GM18951 (cell line): Measurements from ENCODE around the gene PLD1.

ENCODE experiments used
- POLR2A ChIP-seq: IDR thresholded peaks from 4 replicates; pipeline ENCODE4 v1.6.1; 2011; ENCODE audit warnings: mild to moderate bottlenecking; ENCODE audit not compliant: insufficient read length, insufficient read depth; ENCODE audit errors: extremely low read depth
- in situ Hi-C: fragments of 300-500 bp; cut with MboI; formaldehyde crosslinking; loops from one replicate; pipeline ENCODE4 v1.12.0; 2022; ENCODE audit warnings: low sequenced_read_pairs, mixed read lengths, inconsistent platforms; ENCODE audit not compliant: unreplicated experiment

The PLD1 gene

GRCh38 chr3:171743327-171744157 lies 66.7 kb downstream of the PLD1 start:
- in situ Hi-C loops, result no loop called here
- TF ChIP-seq POLR2A, result no peak

- in situ Hi-C loops, result no loop called here
- no peak for TF ChIP-seq POLR2A
Observed at GRCh38 chr3:171741377-171741776, 68.9 kb downstream of the PLD1 start.

- in situ Hi-C loops, result no loop called here
- no peak for TF ChIP-seq POLR2A
Observed at GRCh38 chr3:171736556-171736955, 73.7 kb downstream of the PLD1 start.

- no peak for TF ChIP-seq POLR2A
- in situ Hi-C loops, result no loop called here
Observed at GRCh38 chr3:171733561-171733960, 76.7 kb downstream of the PLD1 start.

GRCh38 chr3:171732756-171733155 lies 77.5 kb downstream of the PLD1 start:
- in situ Hi-C loops, result no loop called here
- TF ChIP-seq POLR2A, result no peak

- in situ Hi-C loops, result no loop called here
- no peak for TF ChIP-seq POLR2A
Observed at GRCh38 chr3:171731691-171732090, 78.6 kb downstream of the PLD1 start.

GRCh38 chr3:171729452-171730334 lies 80.6 kb downstream of the PLD1 start:
- in situ Hi-C loops, result no loop called here
- TF ChIP-seq POLR2A, result no peak

- no peak for TF ChIP-seq POLR2A
- in situ Hi-C loops, result no loop called here
Observed at GRCh38 chr3:171727288-171727687, 83.0 kb downstream of the PLD1 start.

- in situ Hi-C loops, result no loop called here
- TF ChIP-seq POLR2A, result no peak
Observed at GRCh38 chr3:171718493-171719185, 91.6 kb downstream of the PLD1 start.

GRCh38 chr3:171715155-171715554 lies 95.1 kb downstream of the PLD1 start:
- in situ Hi-C loops, result no loop called here
- TF ChIP-seq POLR2A, result no peak

GRCh38 chr3:171712171-171712938 lies 97.9 kb downstream of the PLD1 start:
- in situ Hi-C loops, result no loop called here
- no peak for TF ChIP-seq POLR2A

GRCh38 chr3:171711461-171712170 lies 98.7 kb downstream of the PLD1 start:
- no peak for TF ChIP-seq POLR2A
- in situ Hi-C loops, result no loop called here
